Endothelial cell of umbilical vein (primary cell): ENCODE results near the gene MLLT1.

ENCODE experiments used
- MYC ChIP-seq: IDR thresholded peaks from one replicate; pipeline ENCODE4 v1.6.1; 2011; ENCODE audit warnings: mild to moderate bottlenecking, low read depth, low read length
- POLR2A ChIP-seq: IDR thresholded peaks from 2 replicates; pipeline ENCODE4 v1.6.1; 2012; ENCODE audit warnings: low read depth, mild to moderate bottlenecking, control low read depth, low read length
- TF ChIP-seq, protein P1 (sequence below), 2 donors: IDR thresholded peaks; 1 replicate in 1 of 2; 2 replicates in 1 of 2; pipeline ENCODE4 v1.5.1; 2011; ENCODE audit warnings: low read length in 2 of 2, mild to moderate bottlenecking in 2 of 2, moderate library complexity in 2 of 2, control low read depth in 1 of 2, inconsistent platforms in 1 of 2, low read depth in 1 of 2; ENCODE audit not compliant: insufficient read depth in 1 of 2; ENCODE audit errors: extremely low read depth in 1 of 2

DNA sequence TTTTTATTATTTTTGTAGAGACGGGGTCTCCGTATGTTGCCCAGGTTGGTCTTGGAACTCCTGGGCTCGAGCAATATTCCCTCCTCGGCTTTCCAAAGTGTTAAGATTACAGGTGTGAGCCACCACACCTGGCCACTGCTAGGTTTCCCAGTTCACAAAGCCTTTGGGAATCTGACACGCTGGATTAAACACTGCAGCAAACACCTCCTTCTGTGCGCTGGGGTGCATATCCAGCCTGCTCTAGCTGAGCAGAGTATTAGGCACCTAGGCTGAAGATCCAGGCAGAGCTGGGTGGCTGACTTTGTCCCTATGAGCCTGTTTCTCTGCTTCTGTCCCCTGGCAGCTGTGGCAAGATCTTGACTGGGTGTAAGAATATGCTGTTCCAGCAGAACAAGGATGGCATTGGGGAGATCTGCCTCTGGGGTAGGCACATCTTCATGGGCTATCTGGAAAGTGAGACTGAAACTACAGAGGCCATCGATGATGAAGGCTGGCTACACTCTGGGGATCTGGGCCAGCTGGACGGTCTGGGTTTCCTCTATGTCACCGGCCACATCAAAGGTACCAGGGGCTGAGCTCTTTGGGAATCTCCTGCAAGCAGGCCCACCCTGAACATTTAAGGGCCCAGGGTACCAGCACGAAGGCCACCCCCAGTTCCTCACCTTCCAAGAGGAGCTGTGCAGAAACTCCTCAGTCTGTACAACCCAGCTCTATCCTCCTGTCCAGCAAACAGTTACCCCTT, 94.5 kb downstream of the MLLT1 start:
- TF ChIP-seq POLR2A (no peak), MYC (no peak)
- TF ChIP-seq, protein P1, sequence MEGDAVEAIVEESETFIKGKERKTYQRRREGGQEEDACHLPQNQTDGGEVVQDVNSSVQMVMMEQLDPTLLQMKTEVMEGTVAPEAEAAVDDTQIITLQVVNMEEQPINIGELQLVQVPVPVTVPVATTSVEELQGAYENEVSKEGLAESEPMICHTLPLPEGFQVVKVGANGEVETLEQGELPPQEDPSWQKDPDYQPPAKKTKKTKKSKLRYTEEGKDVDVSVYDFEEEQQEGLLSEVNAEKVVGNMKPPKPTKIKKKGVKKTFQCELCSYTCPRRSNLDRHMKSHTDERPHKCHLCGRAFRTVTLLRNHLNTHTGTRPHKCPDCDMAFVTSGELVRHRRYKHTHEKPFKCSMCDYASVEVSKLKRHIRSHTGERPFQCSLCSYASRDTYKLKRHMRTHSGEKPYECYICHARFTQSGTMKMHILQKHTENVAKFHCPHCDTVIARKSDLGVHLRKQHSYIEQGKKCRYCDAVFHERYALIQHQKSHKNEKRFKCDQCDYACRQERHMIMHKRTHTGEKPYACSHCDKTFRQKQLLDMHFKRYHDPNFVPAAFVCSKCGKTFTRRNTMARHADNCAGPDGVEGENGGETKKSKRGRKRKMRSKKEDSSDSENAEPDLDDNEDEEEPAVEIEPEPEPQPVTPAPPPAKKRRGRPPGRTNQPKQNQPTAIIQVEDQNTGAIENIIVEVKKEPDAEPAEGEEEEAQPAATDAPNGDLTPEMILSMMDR (IDR thresholded peaks at IDR 0.05; ENCODE audit: extremely low read depth in 1 of 2, insufficient read depth in 1 of 2, low read depth in 1 of 2, low read length in 2 of 2) = no peak
